Karpas-422 (cell line): Measurements from ENCODE around the gene RDH13. TPM values are rescaled to one million over a fixed set of nuclear protein-coding genes. Genes with fewer than 3 reads are reported as not detected.

Source experiments
- DNase-seq: peaks from one replicate; pipeline ENCODE4 v3.0.0-alpha.2; 2015
- H2AFZ ChIP-seq: fragments of 200-600 bp; sonication (generic); 2 replicates; pipeline ENCODE4 v1.6.1; 2014; ENCODE audit warnings: antibody characterized with exemption, low read length, mixed read lengths
- H3K27ac ChIP-seq: fragments of 200-600 bp; sonication (generic); 2 replicates; pipeline ENCODE4 v1.5.1; 2014; ENCODE audit warnings: mild to moderate bottlenecking, low read length, moderate library complexity
- H3K27me3 ChIP-seq: fragments of 200-600 bp; sonication (generic); 2 replicates; pipeline ENCODE4 v1.6.1; 2014; ENCODE audit warnings: low read length, mixed read lengths
- H3K36me3 ChIP-seq: fragments of 200-600 bp; sonication (generic); 2 replicates; pipeline ENCODE4 v1.6.1; 2014; ENCODE audit warnings: low read length, mixed read lengths; ENCODE audit not compliant: insufficient read depth
- H3K4me1 ChIP-seq: fragments of 200-600 bp; sonication (generic); 2 replicates; pipeline ENCODE4 v1.6.1; 2014; ENCODE audit warnings: mild to moderate bottlenecking, low read length, mixed read lengths
- H3K4me2 ChIP-seq: fragments of 200-600 bp; sonication (generic); 2 replicates; pipeline ENCODE4 v1.6.1; 2014; ENCODE audit warnings: low read length, low read depth, mild to moderate bottlenecking; ENCODE audit not compliant: poor library complexity, severe bottlenecking
- H3K4me3 ChIP-seq: fragments of 200-600 bp; sonication (generic); 2 replicates; pipeline ENCODE4 v1.5.1; 2014; ENCODE audit warnings: mild to moderate bottlenecking, antibody characterized with exemption, low read length, mixed read lengths
- H3K79me2 ChIP-seq: fragments of 200-600 bp; sonication (generic); 2 replicates; pipeline ENCODE4 v1.6.1; 2014; ENCODE audit warnings: mild to moderate bottlenecking, low read length, mixed read lengths
- H3K9ac ChIP-seq: fragments of 200-600 bp; sonication (generic); 2 replicates; pipeline ENCODE4 v1.6.0; 2014; ENCODE audit warnings: low read length
- H3K9me2 ChIP-seq: fragments of 200-600 bp; sonication (generic), shearing (Covaris generic); replicated peaks from 2 replicates; pipeline ENCODE4 v1.6.0; 2014; ENCODE audit warnings: mild to moderate bottlenecking, low read length, moderate library complexity; ENCODE audit not compliant: insufficient read depth
- H3K9me3 ChIP-seq: fragments of 300-700, 200-600 bp; sonication (generic); 2 replicates; pipeline ENCODE4 v1.6.1; 2014; ENCODE audit warnings: low read length, mixed read lengths
- H4K20me1 ChIP-seq: fragments of 200-600 bp; sonication (generic); 2 replicates; pipeline ENCODE4 v1.6.1; 2014; ENCODE audit warnings: mild to moderate bottlenecking, antibody characterized with exemption, low read length, low read depth; ENCODE audit not compliant: insufficient read depth
- total RNA-seq: library from RNA; depleted of rRNA; stranded (reverse); fragments of >200 nt; shearing (Covaris generic); gene quantifications from 2 replicates; pipeline ENCODE4 v1.2.3, GENCODE V29; 2014; ENCODE audit warnings: low replicate concordance

The RDH13 gene
- total RNA-seq, 1 experiment from 2014 or later = 16.4 TPM

DNA sequence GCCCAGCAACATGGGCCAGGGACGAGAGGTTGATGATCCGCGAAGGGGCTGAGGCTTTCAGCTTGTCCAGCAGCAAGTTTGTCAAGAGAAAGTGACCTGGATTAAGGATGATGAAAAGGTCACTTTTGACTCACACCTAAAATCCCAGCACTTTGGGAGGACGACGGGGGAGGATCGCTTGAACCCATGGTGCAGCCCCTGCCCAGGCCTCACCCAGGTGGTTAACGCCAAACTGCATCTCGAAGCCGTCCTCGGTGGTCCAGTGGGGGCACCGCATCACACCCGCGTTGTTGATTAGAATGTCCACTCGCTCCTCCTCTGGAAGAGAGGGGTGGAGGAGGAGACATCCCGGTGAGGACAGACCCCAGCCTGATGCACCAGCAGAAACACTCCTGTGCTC, 14.5 kb downstream of the RDH13 start:
- no peak overlapping the region for H3K4me2 ChIP-seq
- no peak overlapping the region for H2AFZ ChIP-seq
- H3K4me3 ChIP-seq = no peak overlapping the region
- H3K4me1 ChIP-seq = no peaks in the 10 kb centered on the region
- no peak overlapping the region for H3K9ac ChIP-seq
- H3K79me2 ChIP-seq = peaks cover 3% of the 10 kb centered on the region; the same call in 1 of the 2 replicates
- H3K36me3 ChIP-seq = peaks cover 29% of the 10 kb centered on the region; the same call in 1 of the 2 replicates
- H4K20me1 ChIP-seq = no peaks in the 10 kb centered on the region
- DNase-seq = no peak
- H3K27me3 ChIP-seq = no peaks in the 10 kb centered on the region
- H3K27ac ChIP-seq = no peak overlapping the region
- H3K9me2 ChIP-seq = no peaks in the 10 kb centered on the region
- no peaks in the 10 kb centered on the region for H3K9me3 ChIP-seq

DNA sequence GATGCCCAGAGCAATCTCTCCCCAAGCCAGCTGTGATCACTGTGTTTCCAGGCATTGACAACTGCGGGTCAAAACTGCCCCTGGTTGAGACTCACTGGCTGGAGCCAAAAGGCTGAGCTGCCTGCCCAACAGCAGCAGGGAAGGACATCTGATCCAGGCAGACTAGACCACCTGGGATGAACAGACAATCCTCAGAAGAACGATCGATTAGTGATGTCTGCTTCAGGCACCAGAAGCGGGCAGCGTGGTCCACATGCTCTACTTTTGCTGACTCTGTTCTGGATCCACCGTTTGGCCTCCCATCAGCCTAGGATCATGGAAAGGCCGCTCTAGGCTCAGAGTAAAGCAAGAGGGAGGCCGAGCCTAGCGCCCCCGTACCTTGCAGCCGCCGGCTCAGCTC, 15.0 kb downstream of the RDH13 start:
- H3K4me3 ChIP-seq = no peak overlapping the region
- H3K9ac ChIP-seq = no peak overlapping the region
- no peaks in the 10 kb centered on the region for H3K27me3 ChIP-seq
- no peaks in the 10 kb centered on the region for H3K4me1 ChIP-seq
- peaks cover 3% of the 10 kb centered on the region; the same call in 1 of the 2 replicates for H3K79me2 ChIP-seq
- H3K36me3 ChIP-seq = peaks cover 27% of the 10 kb centered on the region; the same call in 1 of the 2 replicates
- H3K9me3 ChIP-seq = no peaks in the 10 kb centered on the region
- no peaks in the 10 kb centered on the region for H4K20me1 ChIP-seq
- H2AFZ ChIP-seq = no peak overlapping the region
- no peak for DNase-seq
- H3K4me2 ChIP-seq = no peak overlapping the region
- H3K27ac ChIP-seq = no peak overlapping the region
- H3K9me2 ChIP-seq = no peaks in the 10 kb centered on the region

DNA sequence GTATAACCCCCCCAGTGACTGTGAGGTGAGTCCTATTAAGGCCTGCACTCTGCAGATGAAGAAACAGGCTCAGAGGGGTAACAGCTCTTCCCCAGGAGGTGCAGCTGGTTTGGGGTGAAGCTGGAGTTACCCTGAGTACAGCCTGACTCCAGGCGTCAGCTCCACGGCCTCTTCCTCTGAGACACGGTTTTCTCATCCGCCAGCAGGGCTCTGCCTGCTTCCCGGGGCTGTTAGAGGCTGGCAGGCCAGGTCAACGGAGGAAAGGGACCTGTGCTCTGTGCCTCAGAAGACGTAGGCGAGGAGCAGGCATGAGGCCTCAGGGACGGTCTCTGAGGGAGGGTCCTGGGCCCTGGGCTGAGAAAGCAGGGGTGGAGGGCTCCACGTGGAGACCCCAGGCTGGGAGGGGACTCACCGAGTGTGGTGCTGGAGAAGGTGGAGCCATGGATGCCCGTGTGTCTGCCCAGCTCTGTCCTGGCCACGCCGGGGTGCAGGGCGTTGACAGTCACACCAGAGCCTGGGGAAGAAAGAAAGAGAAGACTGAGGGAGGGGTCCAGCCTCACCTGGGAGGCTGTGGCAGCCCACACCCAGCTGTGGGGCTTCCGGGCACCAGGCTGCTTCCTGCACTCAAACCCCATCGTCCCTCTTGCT, 15.8 kb downstream of the RDH13 start:
- H4K20me1 ChIP-seq = no peaks in the 10 kb centered on the region
- DNase-seq = no peak
- H3K27ac ChIP-seq = no peak overlapping the region
- no peak overlapping the region for H3K4me3 ChIP-seq
- no peaks in the 10 kb centered on the region for H3K9me3 ChIP-seq
- H3K9ac ChIP-seq = no peak overlapping the region
- H3K36me3 ChIP-seq = peaks cover 25% of the 10 kb centered on the region; the same call in 1 of the 2 replicates
- H3K4me1 ChIP-seq = no peaks in the 10 kb centered on the region
- no peak overlapping the region for H3K4me2 ChIP-seq
- peaks cover 3% of the 10 kb centered on the region; the same call in 1 of the 2 replicates for H3K79me2 ChIP-seq
- H3K27me3 ChIP-seq = no peaks in the 10 kb centered on the region
- no peak overlapping the region for H2AFZ ChIP-seq
- no peaks in the 10 kb centered on the region for H3K9me2 ChIP-seq

DNA sequence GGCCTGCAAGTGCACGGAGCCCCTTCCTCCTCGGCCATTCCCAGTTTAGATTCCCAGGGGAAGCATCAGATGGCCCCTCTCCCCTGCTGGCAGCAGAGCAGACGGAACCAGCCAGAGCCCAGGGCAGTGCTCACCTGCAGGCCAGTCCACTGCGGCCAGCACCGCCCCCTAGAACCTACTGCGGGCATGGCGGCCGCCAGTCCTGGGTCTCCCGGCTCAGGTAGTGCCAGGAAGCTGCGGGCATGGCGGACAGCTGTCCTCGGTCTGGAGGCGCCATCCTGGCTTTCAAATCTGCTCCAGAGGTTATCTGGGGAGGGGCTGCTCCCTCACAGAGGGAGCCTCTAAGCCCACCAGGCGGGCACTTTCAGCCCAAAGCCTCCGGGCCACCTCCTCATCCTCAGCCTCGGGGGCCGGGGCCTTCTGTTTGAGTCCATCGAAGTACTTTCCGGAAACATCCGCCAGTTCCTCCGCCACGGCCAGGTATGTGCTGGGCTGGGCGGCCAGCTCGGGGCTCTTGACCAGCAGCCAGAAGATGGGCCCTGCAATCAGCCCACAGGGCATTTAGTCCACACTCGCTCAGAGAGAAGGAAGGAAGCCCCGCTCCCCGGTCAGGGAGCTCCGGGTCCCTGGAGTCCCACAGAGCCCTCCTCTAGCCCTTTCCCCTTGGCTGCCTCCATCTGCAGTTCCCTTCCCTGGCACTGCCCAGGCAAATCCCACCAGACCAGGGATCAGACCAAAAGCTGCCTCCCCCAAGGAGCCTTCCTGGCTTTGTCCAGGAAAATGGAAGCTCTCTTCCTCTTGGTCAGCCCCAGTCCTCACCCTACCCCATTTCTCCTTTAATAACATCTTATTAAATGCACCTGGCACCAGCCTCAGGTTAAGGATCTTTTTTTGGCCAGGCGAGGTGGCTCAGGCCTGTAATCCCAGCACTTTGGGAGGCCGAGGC, 17.9 kb downstream of the RDH13 start:
- H3K79me2 ChIP-seq = peaks cover 3% of the 10 kb centered on the region; the same call in 1 of the 2 replicates
- H3K9me3 ChIP-seq = no peaks in the 10 kb centered on the region
- H2AFZ ChIP-seq = no peak overlapping the region
- H3K27ac ChIP-seq = no peak overlapping the region
- H4K20me1 ChIP-seq = no peaks in the 10 kb centered on the region
- no peaks in the 10 kb centered on the region for H3K4me1 ChIP-seq
- no peaks in the 10 kb centered on the region for H3K9me2 ChIP-seq
- no peak overlapping the region for H3K9ac ChIP-seq
- H3K4me2 ChIP-seq = no peak overlapping the region
- H3K4me3 ChIP-seq = no peak overlapping the region
- no peak for DNase-seq
- peaks cover 21% of the 10 kb centered on the region; the same call in 1 of the 2 replicates for H3K36me3 ChIP-seq
- H3K27me3 ChIP-seq = no peaks in the 10 kb centered on the region

DNA sequence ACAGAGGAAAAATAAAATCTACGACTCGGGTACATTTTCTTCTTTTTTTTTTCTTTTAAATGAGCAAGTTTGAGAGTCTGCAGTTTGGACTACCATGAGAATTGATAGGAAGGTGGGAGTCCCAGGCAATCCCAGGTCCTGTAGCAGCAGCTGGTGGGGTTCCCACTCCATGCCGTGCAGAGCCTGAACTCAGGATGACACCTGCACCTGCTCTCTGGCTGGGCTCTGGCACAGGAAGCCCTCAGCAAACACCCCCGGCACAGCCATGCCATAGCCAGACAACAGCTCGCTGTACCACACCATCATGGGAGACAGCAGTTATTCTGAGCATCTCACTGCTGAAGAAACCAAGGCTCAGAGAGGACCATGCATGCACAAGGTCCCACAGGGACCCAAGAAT, 18.7 kb downstream of the RDH13 start:
- no peak for DNase-seq
- H3K4me1 ChIP-seq = no peaks in the 10 kb centered on the region
- no peaks in the 10 kb centered on the region for H4K20me1 ChIP-seq
- H3K27ac ChIP-seq = no peak overlapping the region
- H3K9ac ChIP-seq = no peak overlapping the region
- no peak overlapping the region for H2AFZ ChIP-seq
- H3K9me2 ChIP-seq = no peaks in the 10 kb centered on the region
- H3K4me2 ChIP-seq = no peak overlapping the region
- H3K27me3 ChIP-seq = no peaks in the 10 kb centered on the region
- no peaks in the 10 kb centered on the region for H3K9me3 ChIP-seq
- H3K4me3 ChIP-seq = no peak overlapping the region
- H3K79me2 ChIP-seq = peaks cover 3% of the 10 kb centered on the region; the same call in 1 of the 2 replicates
- peaks cover 21% of the 10 kb centered on the region; the same call in 1 of the 2 replicates for H3K36me3 ChIP-seq

DNA sequence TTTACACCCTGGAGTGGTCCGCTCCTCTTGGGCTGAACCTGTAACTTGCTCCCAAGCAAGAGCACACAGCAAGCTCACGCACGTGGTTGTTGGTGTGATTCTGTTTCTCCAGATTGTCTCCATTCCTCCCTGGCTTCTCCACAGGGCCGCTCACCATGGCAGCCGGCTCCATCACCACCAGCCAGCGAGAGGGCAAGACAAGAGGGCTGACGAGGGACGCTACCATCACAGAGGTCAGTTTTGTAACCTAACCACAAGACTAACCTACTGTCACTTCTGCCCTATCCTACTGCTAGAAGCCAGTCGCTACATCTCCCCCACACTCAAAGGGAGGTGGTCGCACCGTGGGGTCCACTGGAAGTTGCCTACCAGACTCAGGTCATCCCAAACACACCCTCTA, 20.3 kb downstream of the RDH13 start:
- H2AFZ ChIP-seq = no peak overlapping the region
- peaks cover 3% of the 10 kb centered on the region for H3K79me2 ChIP-seq
- H3K27ac ChIP-seq = no peak overlapping the region
- H3K9ac ChIP-seq = no peak overlapping the region
- no peak overlapping the region for H3K4me2 ChIP-seq
- no peaks in the 10 kb centered on the region for H3K27me3 ChIP-seq
- peaks cover 15% of the 10 kb centered on the region; the same call in 1 of the 2 replicates for H3K36me3 ChIP-seq
- H3K9me3 ChIP-seq = no peaks in the 10 kb centered on the region
- no peak for DNase-seq
- no peaks in the 10 kb centered on the region for H4K20me1 ChIP-seq
- no peaks in the 10 kb centered on the region for H3K4me1 ChIP-seq
- H3K9me2 ChIP-seq = no peaks in the 10 kb centered on the region
- no peak overlapping the region for H3K4me3 ChIP-seq

DNA sequence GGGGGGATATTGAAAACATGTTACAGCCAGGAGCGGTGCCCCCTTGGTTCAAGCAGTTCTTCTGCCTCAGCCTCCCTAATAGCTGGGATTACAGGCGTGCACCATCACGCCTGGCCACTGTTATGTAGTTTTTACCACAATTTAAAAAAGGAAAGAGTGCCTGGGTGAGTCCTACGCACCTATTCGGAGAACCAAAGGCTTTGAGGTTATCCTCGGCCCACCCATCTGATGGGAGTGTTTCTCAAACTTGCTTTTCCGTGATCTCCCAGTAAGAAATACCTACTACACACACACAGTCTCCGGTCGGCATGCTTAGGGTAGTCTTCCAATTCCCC, 20.6 kb downstream of the RDH13 start:
- Histone ChIP-seq H3K27ac (no peak overlapping the region), H3K4me1 (no peaks in the 10 kb centered on the region), H3K4me2 (no peak overlapping the region), H4K20me1 (no peaks in the 10 kb centered on the region), H3K4me3 (no peak overlapping the region), H3K27me3 (no peaks in the 10 kb centered on the region), H3K9ac (no peak overlapping the region), H3K9me2 (no peaks in the 10 kb centered on the region), H3K79me2 (peaks cover 3% of the 10 kb centered on the region), H2AFZ (no peak overlapping the region), H3K36me3 (peaks cover 11% of the 10 kb centered on the region; the same call in 1 of the 2 replicates), H3K9me3 (no peaks in the 10 kb centered on the region)
- DNase-seq = no peak

DNA sequence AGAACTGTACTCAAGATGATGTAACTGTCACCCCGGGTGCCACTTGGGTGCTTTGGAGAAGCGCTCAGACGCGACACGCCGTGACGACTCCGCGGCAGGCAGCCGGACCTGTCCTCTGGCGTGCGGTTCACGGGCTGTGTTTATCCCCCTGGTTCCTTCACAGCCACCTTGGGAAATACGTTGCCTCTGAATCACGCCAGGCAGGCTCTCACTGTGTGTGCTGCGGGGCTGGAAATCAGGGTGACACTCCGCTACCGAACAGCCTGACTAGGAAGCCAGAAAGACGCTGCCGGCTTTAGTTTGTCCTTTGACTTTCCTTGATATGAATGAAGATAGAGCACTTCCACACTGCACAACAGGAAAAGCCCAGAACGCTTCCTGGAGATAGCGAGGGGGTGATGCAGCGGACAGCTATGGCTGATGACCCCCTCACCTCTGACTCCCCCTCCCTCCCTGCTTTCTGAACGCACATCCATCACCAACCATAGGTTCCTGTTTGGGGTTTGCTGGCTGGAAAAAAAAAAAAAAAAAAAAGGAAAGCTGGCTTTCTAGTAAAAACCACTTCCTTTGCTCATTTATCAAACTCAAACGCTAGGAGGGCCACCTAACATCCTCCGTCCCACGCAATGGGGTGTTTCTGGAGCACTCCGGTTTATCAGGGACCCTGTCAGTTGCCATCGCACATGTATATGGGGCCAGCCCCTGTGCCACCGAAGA, 21.2 kb downstream of the RDH13 start:
- no peak overlapping the region for H3K4me3 ChIP-seq
- no peak for DNase-seq

More for the DNA sequence above, 21.2 kb downstream of the RDH13 start:
- Histone ChIP-seq H3K27ac (no peak overlapping the region), H3K79me2 (peaks cover 6% of the 10 kb centered on the region), H3K9me3 (no peaks in the 10 kb centered on the region), H3K9me2 (no peaks in the 10 kb centered on the region), H3K27me3 (no peaks in the 10 kb centered on the region), H4K20me1 (no peaks in the 10 kb centered on the region), H2AFZ (no peak overlapping the region), H3K36me3 (peaks cover 6% of the 10 kb centered on the region; the same call in 1 of the 2 replicates), H3K4me2 (no peak overlapping the region), H3K4me1 (no peaks in the 10 kb centered on the region), H3K9ac (no peak overlapping the region)
